Loucy (cell line): Measurements from ENCODE around the gene REPS2.

Source experiments
- H2AFZ ChIP-seq: fragments of 200-600 bp; sonication (generic); 2 replicates; pipeline ENCODE4 v1.6.0; 2016; ENCODE audit warnings: antibody characterized with exemption, mild to moderate bottlenecking, low read length, moderate library complexity
- H3F3A ChIP-seq: fragments of 200-600 bp; 2 replicates; pipeline ENCODE4 v1.6.0; 2016; ENCODE audit warnings: antibody characterized with exemption, low read depth, mild to moderate bottlenecking
- H3K27me3 ChIP-seq: fragments of 200-600 bp; sonication (generic); 2 replicates; pipeline ENCODE4 v1.6.1; 2014; ENCODE audit warnings: low read length, mild to moderate bottlenecking; ENCODE audit not compliant: insufficient read depth, poor library complexity, severe bottlenecking
- H3K36me3 ChIP-seq: fragments of 200-600 bp; sonication (generic); 2 replicates; pipeline ENCODE4 v1.6.1; 2016; ENCODE audit warnings: low read length; ENCODE audit not compliant: insufficient read depth
- H3K4me1 ChIP-seq: fragments of 200-600 bp; sonication (generic); 2 replicates; pipeline ENCODE4 v1.5.1; 2014; ENCODE audit warnings: low read length, mild to moderate bottlenecking; ENCODE audit not compliant: insufficient read depth, poor library complexity, severe bottlenecking
- H3K4me2 ChIP-seq: fragments of 200-600 bp; sonication (generic); 2 replicates; pipeline ENCODE4 v1.6.0; 2014; ENCODE audit warnings: antibody characterized with exemption, low read length, low read depth, mild to moderate bottlenecking; ENCODE audit not compliant: poor library complexity, severe bottlenecking
- H3K4me3 ChIP-seq: fragments of 200-600 bp; sonication (generic); 2 replicates; pipeline ENCODE4 v1.5.1; 2014; ENCODE audit warnings: low read length, mild to moderate bottlenecking, mixed read lengths; ENCODE audit not compliant: poor library complexity, severe bottlenecking
- H3K79me2 ChIP-seq: fragments of 200-600 bp; sonication (generic); 2 replicates; pipeline ENCODE4 v1.6.1; 2014; ENCODE audit warnings: low read length; ENCODE audit not compliant: insufficient read depth
- H3K9ac ChIP-seq: fragments of 200-600 bp; sonication (generic); 2 replicates; pipeline ENCODE4 v1.6.0; 2014; ENCODE audit warnings: mild to moderate bottlenecking, low read depth, low read length, moderate library complexity; ENCODE audit not compliant: poor library complexity, severe bottlenecking
- H3K9me2 ChIP-seq: fragments of 200-600 bp; sonication (generic); replicated peaks from 2 replicates; pipeline ENCODE4 v1.6.1; 2016; ENCODE audit warnings: low read depth, low read length, mixed read lengths
- H3K9me3 ChIP-seq: fragments of 200-600 bp; sonication (generic); 2 replicates; pipeline ENCODE4 v1.6.1; 2014; ENCODE audit warnings: mild to moderate bottlenecking, antibody characterized with exemption, low read length, low read depth; ENCODE audit not compliant: insufficient read depth
- H4K20me1 ChIP-seq: fragments of 200-600 bp; sonication (generic); 2 replicates; pipeline ENCODE4 v1.6.0; 2014; ENCODE audit warnings: antibody characterized with exemption, low read length, mild to moderate bottlenecking; ENCODE audit not compliant: insufficient read depth, poor library complexity, severe bottlenecking
- EZH2phosphoT487 ChIP-seq: fragments of 200-600 bp; IDR thresholded peaks from 2 replicates; pipeline ENCODE4 v1.6.1; 2018; ENCODE audit warnings: antibody characterized with exemption, mild to moderate bottlenecking, moderate library complexity, borderline replicate concordance
- TF ChIP-seq, protein P1 (sequence below): fragments of 200-600 bp; sonication (generic); conservative IDR thresholded peaks from 2 replicates; pipeline ENCODE4 v1.5.1; 2014; ENCODE audit warnings: mild to moderate bottlenecking, antibody characterized with exemption, low read length

Gene REPS2

DNA sequence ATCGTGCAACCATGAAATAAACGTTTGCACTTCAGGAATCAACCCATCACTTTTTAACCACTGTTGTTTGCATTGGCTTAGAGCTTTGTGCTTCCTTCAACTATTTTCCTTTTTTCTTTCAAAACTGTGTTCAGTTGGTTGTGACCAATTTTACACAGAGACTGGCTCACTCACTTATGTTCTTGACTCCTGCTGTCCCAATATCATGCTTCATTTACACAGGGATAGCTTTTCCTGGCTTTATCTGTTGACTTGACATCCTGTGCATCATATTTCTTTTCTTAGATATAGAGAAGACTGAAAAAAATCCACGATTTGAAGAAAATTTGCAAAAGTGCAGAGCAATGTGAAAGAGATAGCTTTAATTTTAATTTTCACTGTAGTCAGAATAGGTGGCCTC is 38.8 kb downstream of the REPS2 start:
- Histone ChIP-seq H3K36me3 (no peaks in the 10 kb centered on the region), H3F3A (no peaks in the 10 kb centered on the region), H3K4me3 (no peak overlapping the region), H4K20me1 (no peaks in the 10 kb centered on the region), H3K9me3 (no peaks in the 10 kb centered on the region), H3K9me2 (no peaks in the 10 kb centered on the region), H3K4me1 (no peaks in the 10 kb centered on the region), H3K4me2 (no peak overlapping the region), H3K79me2 (no peaks in the 10 kb centered on the region), H3K9ac (no peak overlapping the region), H2AFZ (no peak overlapping the region), H3K27me3 (no peaks in the 10 kb centered on the region)
- no peak for TF ChIP-seq EZH2phosphoT487
- TF ChIP-seq, protein P1, sequence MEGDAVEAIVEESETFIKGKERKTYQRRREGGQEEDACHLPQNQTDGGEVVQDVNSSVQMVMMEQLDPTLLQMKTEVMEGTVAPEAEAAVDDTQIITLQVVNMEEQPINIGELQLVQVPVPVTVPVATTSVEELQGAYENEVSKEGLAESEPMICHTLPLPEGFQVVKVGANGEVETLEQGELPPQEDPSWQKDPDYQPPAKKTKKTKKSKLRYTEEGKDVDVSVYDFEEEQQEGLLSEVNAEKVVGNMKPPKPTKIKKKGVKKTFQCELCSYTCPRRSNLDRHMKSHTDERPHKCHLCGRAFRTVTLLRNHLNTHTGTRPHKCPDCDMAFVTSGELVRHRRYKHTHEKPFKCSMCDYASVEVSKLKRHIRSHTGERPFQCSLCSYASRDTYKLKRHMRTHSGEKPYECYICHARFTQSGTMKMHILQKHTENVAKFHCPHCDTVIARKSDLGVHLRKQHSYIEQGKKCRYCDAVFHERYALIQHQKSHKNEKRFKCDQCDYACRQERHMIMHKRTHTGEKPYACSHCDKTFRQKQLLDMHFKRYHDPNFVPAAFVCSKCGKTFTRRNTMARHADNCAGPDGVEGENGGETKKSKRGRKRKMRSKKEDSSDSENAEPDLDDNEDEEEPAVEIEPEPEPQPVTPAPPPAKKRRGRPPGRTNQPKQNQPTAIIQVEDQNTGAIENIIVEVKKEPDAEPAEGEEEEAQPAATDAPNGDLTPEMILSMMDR, result no peak

DNA sequence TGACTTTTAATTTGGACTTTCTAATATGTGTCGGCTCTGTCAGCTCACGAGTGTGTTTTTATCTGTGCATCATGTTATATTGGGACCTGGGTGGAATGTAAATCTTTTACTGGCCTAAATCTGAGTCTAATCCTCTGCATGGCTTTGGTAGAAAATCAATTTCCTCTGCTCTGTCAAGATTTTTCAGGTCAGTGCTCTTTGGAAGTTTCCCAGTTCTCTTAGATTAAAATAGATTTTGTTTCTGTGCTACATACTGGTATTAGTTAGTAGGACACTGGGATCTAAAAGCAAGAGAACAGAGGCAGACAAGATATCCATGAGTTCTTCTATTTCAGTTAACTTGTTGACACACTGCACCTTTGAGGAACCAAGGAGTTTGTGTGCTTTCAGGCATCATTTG is 39.7 kb downstream of the REPS2 start:
- Histone ChIP-seq H3K9me3 (no peaks in the 10 kb centered on the region), H3F3A (no peaks in the 10 kb centered on the region), H3K27me3 (no peaks in the 10 kb centered on the region), H3K79me2 (no peaks in the 10 kb centered on the region), H3K36me3 (no peaks in the 10 kb centered on the region), H4K20me1 (no peaks in the 10 kb centered on the region), H3K4me3 (no peak overlapping the region), H3K9me2 (no peaks in the 10 kb centered on the region), H3K4me1 (no peaks in the 10 kb centered on the region), H3K9ac (no peak overlapping the region), H2AFZ (no peak overlapping the region), H3K4me2 (no peak overlapping the region)
- TF ChIP-seq, protein P1, result no peak
- TF ChIP-seq EZH2phosphoT487, result no peak

DNA sequence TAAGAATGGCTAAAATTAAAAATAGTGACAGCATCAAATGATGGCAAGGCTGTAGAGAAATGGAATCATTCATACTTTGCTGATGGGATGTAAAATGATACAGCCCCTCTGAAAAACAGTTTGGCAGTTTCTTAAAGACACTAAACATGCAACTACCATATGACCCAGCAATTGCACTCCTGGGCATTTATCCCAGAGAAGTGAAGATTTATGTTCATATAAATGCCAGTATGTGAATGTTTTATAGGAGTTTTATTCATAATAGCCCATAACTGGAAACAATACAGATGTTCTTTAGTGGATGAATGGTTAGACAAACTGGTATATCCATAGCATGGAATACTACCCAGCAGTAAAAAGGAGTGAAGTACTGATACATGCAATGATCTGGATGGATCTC is 43.3 kb downstream of the REPS2 start:
- H3K9ac ChIP-seq, result no peak overlapping the region
- no peak overlapping the region for H3K4me3 ChIP-seq
- H2AFZ ChIP-seq, result no peak overlapping the region
- H3F3A ChIP-seq, result no peaks in the 10 kb centered on the region
- no peaks in the 10 kb centered on the region for H4K20me1 ChIP-seq
- H3K4me2 ChIP-seq, result no peak overlapping the region
- TF ChIP-seq, protein P1, result no peak
- TF ChIP-seq EZH2phosphoT487, result no peak
- no peaks in the 10 kb centered on the region for H3K4me1 ChIP-seq
- H3K36me3 ChIP-seq, result no peaks in the 10 kb centered on the region
- H3K9me2 ChIP-seq, result no peaks in the 10 kb centered on the region
- no peaks in the 10 kb centered on the region for H3K9me3 ChIP-seq
- no peaks in the 10 kb centered on the region for H3K79me2 ChIP-seq
- no peaks in the 10 kb centered on the region for H3K27me3 ChIP-seq
